ENCODE measurements around the gene EFTUD2.

DNA sequence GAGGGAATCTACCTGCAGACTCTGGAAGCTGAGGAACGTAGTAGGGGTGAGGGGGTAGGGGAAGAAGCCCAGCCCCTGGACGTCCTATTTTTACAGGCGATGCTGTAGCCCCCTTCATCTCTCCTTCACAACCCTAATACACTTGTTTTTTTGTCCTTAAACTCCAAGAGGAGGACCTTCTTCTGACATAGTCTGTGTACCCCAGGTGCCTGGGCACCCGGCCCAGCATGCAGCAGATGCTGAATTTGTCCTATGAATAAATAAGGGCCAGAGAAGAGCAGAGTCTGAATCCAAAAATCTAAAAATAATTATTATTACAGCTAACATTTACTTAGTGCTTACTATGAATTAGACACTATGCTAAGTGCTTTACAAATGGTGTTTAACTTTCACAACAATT lies 43.2 kb upstream of the EFTUD2 start:
- TF ChIP-seq, protein P1, sequence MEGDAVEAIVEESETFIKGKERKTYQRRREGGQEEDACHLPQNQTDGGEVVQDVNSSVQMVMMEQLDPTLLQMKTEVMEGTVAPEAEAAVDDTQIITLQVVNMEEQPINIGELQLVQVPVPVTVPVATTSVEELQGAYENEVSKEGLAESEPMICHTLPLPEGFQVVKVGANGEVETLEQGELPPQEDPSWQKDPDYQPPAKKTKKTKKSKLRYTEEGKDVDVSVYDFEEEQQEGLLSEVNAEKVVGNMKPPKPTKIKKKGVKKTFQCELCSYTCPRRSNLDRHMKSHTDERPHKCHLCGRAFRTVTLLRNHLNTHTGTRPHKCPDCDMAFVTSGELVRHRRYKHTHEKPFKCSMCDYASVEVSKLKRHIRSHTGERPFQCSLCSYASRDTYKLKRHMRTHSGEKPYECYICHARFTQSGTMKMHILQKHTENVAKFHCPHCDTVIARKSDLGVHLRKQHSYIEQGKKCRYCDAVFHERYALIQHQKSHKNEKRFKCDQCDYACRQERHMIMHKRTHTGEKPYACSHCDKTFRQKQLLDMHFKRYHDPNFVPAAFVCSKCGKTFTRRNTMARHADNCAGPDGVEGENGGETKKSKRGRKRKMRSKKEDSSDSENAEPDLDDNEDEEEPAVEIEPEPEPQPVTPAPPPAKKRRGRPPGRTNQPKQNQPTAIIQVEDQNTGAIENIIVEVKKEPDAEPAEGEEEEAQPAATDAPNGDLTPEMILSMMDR (IDR thresholded peaks at IDR 0.05 in 8 of 11, conservative IDR thresholded peaks at IDR 0.05 in 3 of 11): no peak
- TF ChIP-seq POLR2AphosphoS5 (IDR thresholded peaks at IDR 0.05) (no peak), POLR2A (IDR thresholded peaks at IDR 0.05) (no peak)
